ENCODE data around the gene CPA5.

DNA sequence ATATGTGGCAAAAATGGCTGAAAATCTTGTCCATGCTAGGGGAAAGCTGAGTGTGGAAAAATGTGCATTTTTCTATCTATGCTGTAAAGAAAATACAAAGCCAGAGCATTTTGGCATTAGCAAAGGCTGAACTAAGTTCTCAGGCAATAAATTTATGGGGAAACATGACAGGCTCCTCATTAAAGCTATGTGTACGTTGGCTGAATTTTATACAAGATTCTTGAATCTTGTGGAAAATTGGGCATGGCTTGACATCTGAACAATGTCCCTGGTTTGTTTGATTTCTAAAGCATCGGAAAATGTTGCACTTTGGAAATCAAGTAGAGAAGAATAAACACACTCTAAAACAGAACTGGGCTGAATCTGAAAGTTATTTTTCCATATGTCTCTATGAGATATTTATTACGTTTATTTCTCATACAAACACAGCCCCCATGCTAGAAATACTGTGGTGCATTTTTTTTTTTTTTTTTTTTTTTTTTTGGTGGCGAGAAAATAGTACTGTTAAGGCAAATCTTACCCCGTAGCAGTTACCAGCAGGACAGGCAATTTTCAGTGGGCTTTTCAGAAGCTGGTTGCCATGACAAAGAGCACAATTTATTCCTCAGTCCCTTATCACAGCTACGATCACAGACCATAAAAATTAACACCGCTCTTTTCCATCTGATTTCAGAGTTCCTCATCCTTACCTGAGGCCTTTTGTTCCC lies 52.6 kb downstream of the CPA5 start:
- TF ChIP-seq, protein P1, sequence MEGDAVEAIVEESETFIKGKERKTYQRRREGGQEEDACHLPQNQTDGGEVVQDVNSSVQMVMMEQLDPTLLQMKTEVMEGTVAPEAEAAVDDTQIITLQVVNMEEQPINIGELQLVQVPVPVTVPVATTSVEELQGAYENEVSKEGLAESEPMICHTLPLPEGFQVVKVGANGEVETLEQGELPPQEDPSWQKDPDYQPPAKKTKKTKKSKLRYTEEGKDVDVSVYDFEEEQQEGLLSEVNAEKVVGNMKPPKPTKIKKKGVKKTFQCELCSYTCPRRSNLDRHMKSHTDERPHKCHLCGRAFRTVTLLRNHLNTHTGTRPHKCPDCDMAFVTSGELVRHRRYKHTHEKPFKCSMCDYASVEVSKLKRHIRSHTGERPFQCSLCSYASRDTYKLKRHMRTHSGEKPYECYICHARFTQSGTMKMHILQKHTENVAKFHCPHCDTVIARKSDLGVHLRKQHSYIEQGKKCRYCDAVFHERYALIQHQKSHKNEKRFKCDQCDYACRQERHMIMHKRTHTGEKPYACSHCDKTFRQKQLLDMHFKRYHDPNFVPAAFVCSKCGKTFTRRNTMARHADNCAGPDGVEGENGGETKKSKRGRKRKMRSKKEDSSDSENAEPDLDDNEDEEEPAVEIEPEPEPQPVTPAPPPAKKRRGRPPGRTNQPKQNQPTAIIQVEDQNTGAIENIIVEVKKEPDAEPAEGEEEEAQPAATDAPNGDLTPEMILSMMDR (IDR thresholded peaks at IDR 0.05): no peak
- no peak for TF ChIP-seq POLR2A (IDR thresholded peaks at IDR 0.05)

All from testis (tissue), 2 donors.